Esophagus squamous epithelium (tissue), 4 donors: ENCODE measurements around the gene ARL13B.

Source experiments
- CTCF ChIP-seq, 6 experiments: fragments of 450-650 bp in 4 of 6; fragments of 200-600 bp in 2 of 6; sonication (generic) in 2 of 6; IDR thresholded peaks; one replicate each; pipeline ENCODE4 v1.5.1; 2016 to 2019; ENCODE audit warnings: antibody characterized with exemption in 6 of 6, mild to moderate bottlenecking in 4 of 6, moderate library complexity in 4 of 6
- POLR2A ChIP-seq, 4 donors: fragments of 450-650 bp; IDR thresholded peaks; one replicate each; pipeline ENCODE4 v1.6.1; 2017; ENCODE audit warnings: antibody characterized with exemption in 4 of 4, mild to moderate bottlenecking in 4 of 4, moderate library complexity in 3 of 4

GRCh38 chr3:94046533-94046932, 66.6 kb downstream of the ARL13B start:
- TF ChIP-seq POLR2A (IDR thresholded peaks at IDR 0.05) (no peak), CTCF (IDR thresholded peaks at IDR 0.05) (no peak)
